ENCODE data around the gene TMEM38A. TPM values are rescaled to one million over a fixed set of nuclear protein-coding genes. Genes with fewer than 3 reads are reported as not detected.
A peak's percentile ranks its signal among the peaks of the same experiment; 100 is the strongest.
"Not testable (repeated sequence)": the region's sequence is repeated elsewhere in the genome, so short reads cannot be mapped to it uniquely, and the experiment has no call there.

The TMEM38A gene
- total RNA-seq, 1 donor from 2014 or later, result not detected

GRCh38 chr19:16676101-16676798 lies 15.3 kb downstream of the TMEM38A start:
- DNase-seq (ENCODE audit: low spot score), result no peak

GRCh38 chr19:16677055-16677454 lies 16.1 kb downstream of the TMEM38A start:
- DNase-seq (ENCODE audit: low spot score), result no peak

- no peak for DNase-seq (ENCODE audit: low spot score)
Measured at GRCh38 chr19:16678498-16678897, 17.6 kb downstream of the TMEM38A start.

GRCh38 chr19:16679811-16680210 lies 18.9 kb downstream of the TMEM38A start:
- no peak for DNase-seq (ENCODE audit: low spot score)

GRCh38 chr19:16682539-16682938 lies 21.6 kb downstream of the TMEM38A start:
- no peak for DNase-seq (ENCODE audit: low spot score)

GRCh38 chr19:16684216-16684615 lies 23.3 kb downstream of the TMEM38A start:
- DNase-seq (ENCODE audit: low spot score), result no peak

GRCh38 chr19:16688084-16688483 lies 27.1 kb downstream of the TMEM38A start:
- DNase-seq (ENCODE audit: low spot score), result no peak

GRCh38 chr19:16698914-16699313 lies 38.0 kb downstream of the TMEM38A start:
- no peak for DNase-seq (ENCODE audit: low spot score)

- DNase-seq (ENCODE audit: low spot score), result peak; percentile 5
Measured at GRCh38 chr19:16702123-16702522, 41.2 kb downstream of the TMEM38A start.

GRCh38 chr19:16703677-16704076 lies 42.7 kb downstream of the TMEM38A start:
- no peak for DNase-seq (ENCODE audit: low spot score)

- not testable (repeated sequence) for DNase-seq (ENCODE audit: low spot score)
Measured at GRCh38 chr19:16710870-16711269, 49.9 kb downstream of the TMEM38A start.

- DNase-seq (ENCODE audit: low spot score), result not testable (repeated sequence)
Measured at GRCh38 chr19:16712295-16712694, 51.4 kb downstream of the TMEM38A start.

- peak; percentile 23 for DNase-seq (ENCODE audit: low spot score)
Measured at GRCh38 chr19:16714702-16715287, 53.9 kb downstream of the TMEM38A start.

GRCh38 chr19:16715611-16716010 lies 54.7 kb downstream of the TMEM38A start:
- DNase-seq (ENCODE audit: low spot score), result no peak

- DNase-seq (ENCODE audit: low spot score), result no peak
Measured at GRCh38 chr19:16721051-16721450, 60.1 kb downstream of the TMEM38A start.

GRCh38 chr19:16722591-16722990 lies 61.7 kb downstream of the TMEM38A start:
- DNase-seq (ENCODE audit: low spot score), result no peak

GRCh38 chr19:16726916-16727315 lies 66.0 kb downstream of the TMEM38A start:
- no peak for DNase-seq (ENCODE audit: low spot score)

GRCh38 chr19:16735650-16736266 lies 74.8 kb downstream of the TMEM38A start:
- DNase-seq (ENCODE audit: low spot score), result not testable (repeated sequence)

- DNase-seq (ENCODE audit: low spot score), result no peak
Measured at GRCh38 chr19:16736709-16737108, 75.8 kb downstream of the TMEM38A start.

GRCh38 chr19:16737911-16738310 lies 77.0 kb downstream of the TMEM38A start:
- no peak for DNase-seq (ENCODE audit: low spot score)

GRCh38 chr19:16739546-16739945 lies 78.6 kb downstream of the TMEM38A start:
- DNase-seq (ENCODE audit: low spot score), result no peak

Measured in umbilical cord (tissue), 2 donors.